Spinal cord (tissue), 10 donors: Measurements from ENCODE around the gene SPSB1. TPM values are rescaled to one million over a fixed set of nuclear protein-coding genes. Genes with fewer than 3 reads are reported as not detected.

ENCODE experiments used
- DNase-seq, 6 donors: peaks; one replicate each; pipeline versions ENCODE4 v3.0.0 to v3.0.0-alpha.2; 2013 to 2015; ENCODE audit warnings: low spot score in 6 of 6, low read depth in 4 of 6
- H3K27ac ChIP-seq: one replicate; pipeline ENCODE4 v1.5.1; 2013; ENCODE audit warnings: low read depth, low read length, control low read depth
- H3K27me3 ChIP-seq: one replicate; pipeline ENCODE4 v1.6.1; 2013; ENCODE audit warnings: low read length; ENCODE audit not compliant: control insufficient read depth, insufficient read depth
- H3K36me3 ChIP-seq: one replicate; pipeline ENCODE4 v1.6.1; 2013; ENCODE audit warnings: low read length; ENCODE audit not compliant: control insufficient read depth, insufficient read depth
- H3K4me1 ChIP-seq: one replicate; pipeline ENCODE4 v1.6.1; 2013; ENCODE audit warnings: low read length; ENCODE audit not compliant: control insufficient read depth, insufficient read depth
- H3K4me3 ChIP-seq: one replicate; pipeline ENCODE4 v1.5.1; 2013; ENCODE audit warnings: low read depth, low read length, control low read depth
- H3K9me3 ChIP-seq: one replicate; pipeline ENCODE4 v1.6.1; 2013; ENCODE audit warnings: low read length; ENCODE audit not compliant: control insufficient read depth, insufficient read depth
- WGBS: methylation state at CpG from one replicate; pipeline ENCODE4 v1.1.5; 2013; ENCODE audit warnings: missing lambda C conversion rate; ENCODE audit not compliant: insufficient coverage; 5-methylcytosine and 5-hydroxymethylcytosine counted together
- polyA plus RNA-seq, 2 donors: library from polyadenylated mRNA; unstranded; fragments of 120-200 nt; gene quantifications; one replicate each; pipeline ENCODE4 v1.2.1, GENCODE V29; 2013; ENCODE audit not compliant: insufficient read length in 2 of 2
- total RNA-seq, 2 donors: library from RNA; depleted of rRNA in 1 of 2; stranded (reverse); fragments of 120-200 nt in 1 of 2; fragments of >200 nt in 1 of 2; gene quantifications; one replicate each; pipeline versions ENCODE4 v1.2.3 to v1.2.4, GENCODE V29; 2013 to 2014
- donor health status: healthy.

SPSB1 gene
- total and polyA plus RNA-seq, 4 donors = 6.9 to 17.4 (median 12.8) TPM

DNA sequence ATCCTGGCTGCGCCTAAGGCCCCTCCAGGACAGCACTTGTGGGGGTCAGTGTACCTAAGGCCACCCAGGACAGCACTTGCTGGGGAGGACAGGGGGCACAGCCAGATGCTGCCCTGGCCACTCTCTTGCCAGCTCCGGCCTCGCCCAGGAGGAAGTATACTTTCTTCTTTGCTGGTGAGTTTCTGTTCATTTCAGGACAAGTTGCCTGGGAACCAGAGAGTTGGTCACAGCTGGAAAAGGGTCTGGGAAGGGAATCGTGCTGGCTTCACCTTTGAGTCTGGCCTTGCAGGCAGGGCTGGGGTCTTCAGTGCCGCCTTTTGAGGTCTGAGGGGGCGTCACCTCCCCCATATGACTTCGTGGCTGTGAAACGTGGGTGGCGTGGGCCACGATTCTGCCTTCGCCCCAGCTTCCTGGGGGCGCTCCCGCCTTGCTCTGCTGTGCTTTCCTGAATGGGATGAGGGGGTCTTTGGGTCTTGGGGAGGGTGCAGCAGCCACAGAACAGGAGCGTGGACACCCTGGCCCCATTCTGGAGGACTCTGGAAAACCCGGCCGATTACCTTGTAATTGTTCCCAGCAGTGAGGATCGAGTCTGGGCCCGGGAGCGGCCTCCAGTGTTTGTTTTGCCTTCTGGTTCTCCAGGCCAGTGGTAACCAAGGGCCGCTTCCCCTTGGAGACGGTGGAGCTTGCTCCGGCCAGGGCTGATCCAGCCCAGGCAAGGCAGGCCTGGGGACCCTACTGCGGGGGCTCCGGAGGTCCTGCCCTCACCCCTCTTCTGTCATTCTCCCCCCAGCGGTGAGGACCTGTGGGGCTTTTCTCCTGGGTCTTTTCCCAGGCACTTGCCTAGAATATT is 45.9 kb downstream of the SPSB1 start:
- Histone ChIP-seq H3K27ac (peak overlapping the region; percentile 61), H3K36me3 (peaks cover 7% of the 10 kb centered on the region), H3K27me3 (no peaks in the 10 kb centered on the region), H3K9me3 (no peaks in the 10 kb centered on the region), H3K4me3 (no peak overlapping the region), H3K4me1 (peaks cover 45% of the 10 kb centered on the region)
- WGBS = 73% methylated on average over 23 of the region's 25 CpGs
- peak in 1 of 6 donors; percentile 57 for DNase-seq

- Histone ChIP-seq H3K36me3 (peaks cover 6% of the 10 kb centered on the region), H3K27ac (no peak overlapping the region), H3K27me3 (no peaks in the 10 kb centered on the region), H3K9me3 (no peaks in the 10 kb centered on the region), H3K4me3 (no peak overlapping the region), H3K4me1 (peaks cover 57% of the 10 kb centered on the region)
- WGBS = 59% methylated on average over 13 of the region's 24 CpGs
- peak in 1 of 6 donors; percentile 49 for DNase-seq
Observed at GRCh38 chr1:9340172-9340854, 47.6 kb downstream of the SPSB1 start.

DNA sequence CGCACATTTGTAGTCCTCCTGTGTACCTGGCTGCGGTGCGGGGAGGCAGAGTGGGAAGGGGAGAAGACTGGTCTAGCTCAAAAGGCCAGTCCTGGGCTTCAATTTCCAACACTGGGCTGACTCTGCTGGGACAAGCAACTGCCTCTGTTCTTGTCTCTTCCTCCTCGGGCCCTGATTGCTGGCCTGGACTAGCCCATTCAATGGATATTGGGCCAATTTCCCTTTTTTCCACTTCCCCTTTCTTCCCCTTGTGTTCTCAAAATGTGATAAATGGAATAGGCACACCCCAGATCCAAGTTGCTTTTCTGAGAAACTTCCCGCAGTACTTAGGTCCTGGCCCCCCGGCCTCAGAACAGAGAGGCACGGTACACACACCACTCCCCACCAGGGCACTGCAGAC is 48.2 kb downstream of the SPSB1 start:
- H3K4me1 ChIP-seq = peaks cover 61% of the 10 kb centered on the region
- H3K27me3 ChIP-seq = no peaks in the 10 kb centered on the region
- no peak overlapping the region for H3K4me3 ChIP-seq
- DNase-seq = no peak
- no peaks in the 10 kb centered on the region for H3K9me3 ChIP-seq
- WGBS = 72% methylated on average over 4 of the region's 7 CpGs
- peaks cover 6% of the 10 kb centered on the region for H3K36me3 ChIP-seq
- no peak overlapping the region for H3K27ac ChIP-seq

DNA sequence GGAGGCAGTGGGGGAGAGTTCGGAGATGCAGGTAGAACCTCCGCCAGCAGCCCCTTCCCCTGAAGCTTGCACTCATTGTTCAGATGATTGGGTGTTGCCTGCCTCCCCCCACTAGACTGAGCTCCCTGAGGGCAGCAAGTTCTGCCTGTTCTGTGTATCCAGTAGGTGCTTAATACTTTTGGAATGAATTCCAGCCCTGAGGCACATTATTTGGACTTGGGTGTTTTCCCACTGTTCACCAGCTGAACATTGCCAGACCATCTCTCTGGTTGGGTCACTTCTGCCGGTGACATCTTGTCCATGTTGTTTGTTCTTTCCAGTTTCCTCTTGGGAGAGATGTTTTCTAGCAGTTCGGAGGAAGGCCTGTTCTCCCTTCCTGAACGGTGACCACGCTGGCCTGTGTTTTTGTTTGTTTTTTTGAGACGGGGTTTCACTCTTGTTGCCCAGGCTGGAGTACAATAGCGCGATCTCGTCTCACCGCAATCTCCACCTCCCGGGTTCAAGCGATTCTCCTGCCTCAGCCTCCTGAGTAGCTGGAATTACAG is 48.7 kb downstream of the SPSB1 start:
- no peak for DNase-seq
- H3K9me3 ChIP-seq = no peaks in the 10 kb centered on the region
- H3K27me3 ChIP-seq = no peaks in the 10 kb centered on the region
- peaks cover 66% of the 10 kb centered on the region for H3K4me1 ChIP-seq
- no peak overlapping the region for H3K4me3 ChIP-seq
- H3K36me3 ChIP-seq = peaks cover 6% of the 10 kb centered on the region
- 93% methylated on average over 7 of the region's 13 CpGs for WGBS
- no peak overlapping the region for H3K27ac ChIP-seq

GRCh38 chr1:9343269-9343668 is 50.6 kb downstream of the SPSB1 start:
- no peak overlapping the region for H3K4me3 ChIP-seq
- DNase-seq = no peak
- no peak overlapping the region for H3K27ac ChIP-seq
- H3K36me3 ChIP-seq = peaks cover 3% of the 10 kb centered on the region
- H3K9me3 ChIP-seq = no peaks in the 10 kb centered on the region
- peaks cover 62% of the 10 kb centered on the region for H3K4me1 ChIP-seq
- 97% methylated on average over 3 of the region's 6 CpGs for WGBS
- H3K27me3 ChIP-seq = no peaks in the 10 kb centered on the region

- Histone ChIP-seq H3K27ac (no peak overlapping the region), H3K4me1 (peaks cover 49% of the 10 kb centered on the region), H3K9me3 (no peaks in the 10 kb centered on the region), H3K27me3 (no peaks in the 10 kb centered on the region), H3K4me3 (no peak overlapping the region), H3K36me3 (peaks cover 8% of the 10 kb centered on the region)
- no peak for DNase-seq
- WGBS = 87% methylated on average over 12 of the region's 13 CpGs
Observed at GRCh38 chr1:9344426-9345200, 51.9 kb downstream of the SPSB1 start.

GRCh38 chr1:9345471-9345870 is 52.8 kb downstream of the SPSB1 start:
- no peak overlapping the region for H3K27ac ChIP-seq
- peaks cover 14% of the 10 kb centered on the region for H3K36me3 ChIP-seq
- peaks cover 46% of the 10 kb centered on the region for H3K4me1 ChIP-seq
- no peaks in the 10 kb centered on the region for H3K27me3 ChIP-seq
- no peak for DNase-seq
- H3K9me3 ChIP-seq = no peaks in the 10 kb centered on the region
- no peak overlapping the region for H3K4me3 ChIP-seq
- 97% methylated on average over 5 of the region's 6 CpGs for WGBS

- Histone ChIP-seq H3K9me3 (no peaks in the 10 kb centered on the region), H3K4me1 (peaks cover 44% of the 10 kb centered on the region), H3K4me3 (no peak overlapping the region), H3K27ac (no peak overlapping the region), H3K27me3 (no peaks in the 10 kb centered on the region), H3K36me3 (peaks cover 14% of the 10 kb centered on the region)
- DNase-seq = peak in 1 of 6 donors; percentile 15
- WGBS = 56% methylated on average over 5 of the region's 9 CpGs
Observed at GRCh38 chr1:9345922-9346321, 53.2 kb downstream of the SPSB1 start.

DNA sequence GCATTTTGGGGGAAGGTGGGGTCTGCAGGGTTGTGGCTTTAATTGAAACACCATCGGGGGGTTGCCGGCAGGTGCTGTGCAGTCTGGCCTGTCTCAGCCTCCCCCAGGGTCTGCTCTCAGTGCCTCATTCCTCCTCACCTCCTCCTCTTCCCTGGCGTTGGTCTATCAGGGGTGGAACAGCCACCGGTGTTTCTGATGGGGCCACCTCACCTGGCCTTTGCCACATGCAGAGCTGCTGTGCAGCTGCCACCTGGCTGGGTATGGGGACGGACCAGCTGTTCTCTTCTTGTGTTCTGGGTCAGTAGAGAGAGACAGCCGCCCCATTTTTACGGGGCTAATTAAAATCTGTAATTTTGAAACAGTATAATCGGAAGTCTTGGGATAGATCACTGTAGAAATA is 53.9 kb downstream of the SPSB1 start:
- Histone ChIP-seq H3K27me3 (no peaks in the 10 kb centered on the region), H3K9me3 (no peaks in the 10 kb centered on the region), H3K4me3 (no peak overlapping the region), H3K27ac (no peak overlapping the region), H3K36me3 (peaks cover 14% of the 10 kb centered on the region), H3K4me1 (peaks cover 45% of the 10 kb centered on the region)
- WGBS = 72% methylated on average over 7 of the region's 8 CpGs
- peak in 1 of 6 donors; percentile 9 for DNase-seq
